ENCODE measurements around the gene RAB37.

- TF ChIP-seq CTCF (IDR thresholded peaks at IDR 0.05 in 4 of 5, conservative IDR thresholded peaks at IDR 0.05 in 1 of 5): no peak
- TF ChIP-seq POLR2A (IDR thresholded peaks at IDR 0.05): no peak
These were observed 55.6 kb downstream of the RAB37 start for GRCh38 chr17:74792586-74793105.

All from gastrocnemius medialis (tissue), 4 donors.